Measurements from ENCODE around the gene HLA-DPB1. TPM values are rescaled to one million over a fixed set of nuclear protein-coding genes. Genes with fewer than 3 reads are reported as not detected.
"Not testable (repeated sequence)": the region's sequence is repeated elsewhere in the genome, so short reads cannot be mapped to it uniquely, and the experiment has no call there.

HLA-DPB1 gene
- total RNA-seq, 1 experiment from 2014 or later: 18.3 TPM

DNA sequence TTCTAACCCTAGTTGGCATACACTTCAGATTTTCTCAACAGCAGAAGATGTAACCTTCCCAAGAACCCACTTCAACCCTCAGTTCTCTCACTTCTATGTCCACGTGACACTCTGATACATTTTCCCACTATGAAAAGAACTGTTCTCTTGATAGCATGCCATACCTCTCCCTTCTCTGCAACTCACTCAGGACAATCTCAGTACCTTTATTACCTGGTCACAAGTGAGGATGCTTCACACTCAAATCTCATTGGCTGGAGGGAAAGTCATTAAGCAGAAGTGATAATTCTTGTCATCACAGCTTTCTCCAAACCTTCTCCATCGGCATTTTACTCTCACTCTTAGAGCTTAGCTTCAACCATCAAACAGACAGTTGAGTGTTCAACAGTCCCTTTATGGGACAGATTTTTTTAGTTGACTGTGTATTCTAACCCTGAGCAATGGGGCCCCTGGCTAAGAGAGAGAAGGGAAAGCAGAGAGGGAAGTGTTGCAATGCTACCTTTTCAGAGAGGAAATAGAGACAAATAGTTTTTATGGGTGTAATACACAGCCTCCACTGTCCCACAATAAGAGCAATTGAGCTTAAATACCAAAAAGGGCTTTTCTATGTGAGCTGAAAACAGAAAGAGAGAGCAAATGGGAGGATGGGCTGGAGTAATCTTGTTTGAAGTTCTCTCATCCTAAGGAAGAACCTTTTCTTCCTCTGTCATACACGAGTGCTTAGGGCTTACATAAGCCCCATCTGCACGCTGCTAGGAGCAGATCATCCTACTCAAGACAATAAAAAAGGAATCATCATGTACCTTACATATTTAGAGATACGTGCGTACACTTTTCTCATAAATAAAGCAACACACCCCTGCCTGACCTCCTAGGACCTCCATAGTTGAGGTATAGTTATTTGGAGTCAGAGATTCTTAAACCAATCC, 18.3 kb upstream of the HLA-DPB1 start:
- H3K4me3 Mint-ChIP-seq (ENCODE audit: low read depth, unreplicated experiment): no peak overlapping the region
- H3K27ac Mint-ChIP-seq (ENCODE audit: unreplicated experiment): no peak overlapping the region
- intact Hi-C loops (cut with micrococcal nuclease; ENCODE audit: unreplicated experiment): no loop called here
- peaks cover 3% of the 10 kb centered on the region for H3K9me3 Mint-ChIP-seq (ENCODE audit: low read depth, unreplicated experiment)
- no peaks in the 10 kb centered on the region for H3K36me3 Mint-ChIP-seq (ENCODE audit: insufficient read depth, unreplicated experiment)
- H3K4me1 Mint-ChIP-seq (ENCODE audit: low read depth, unreplicated experiment): peaks cover 11% of the 10 kb centered on the region
- peaks cover 57% of the 10 kb centered on the region for H3K27me3 Mint-ChIP-seq (ENCODE audit: unreplicated experiment)
- DNase-seq: no peak
- TF ChIP-seq, protein P1, sequence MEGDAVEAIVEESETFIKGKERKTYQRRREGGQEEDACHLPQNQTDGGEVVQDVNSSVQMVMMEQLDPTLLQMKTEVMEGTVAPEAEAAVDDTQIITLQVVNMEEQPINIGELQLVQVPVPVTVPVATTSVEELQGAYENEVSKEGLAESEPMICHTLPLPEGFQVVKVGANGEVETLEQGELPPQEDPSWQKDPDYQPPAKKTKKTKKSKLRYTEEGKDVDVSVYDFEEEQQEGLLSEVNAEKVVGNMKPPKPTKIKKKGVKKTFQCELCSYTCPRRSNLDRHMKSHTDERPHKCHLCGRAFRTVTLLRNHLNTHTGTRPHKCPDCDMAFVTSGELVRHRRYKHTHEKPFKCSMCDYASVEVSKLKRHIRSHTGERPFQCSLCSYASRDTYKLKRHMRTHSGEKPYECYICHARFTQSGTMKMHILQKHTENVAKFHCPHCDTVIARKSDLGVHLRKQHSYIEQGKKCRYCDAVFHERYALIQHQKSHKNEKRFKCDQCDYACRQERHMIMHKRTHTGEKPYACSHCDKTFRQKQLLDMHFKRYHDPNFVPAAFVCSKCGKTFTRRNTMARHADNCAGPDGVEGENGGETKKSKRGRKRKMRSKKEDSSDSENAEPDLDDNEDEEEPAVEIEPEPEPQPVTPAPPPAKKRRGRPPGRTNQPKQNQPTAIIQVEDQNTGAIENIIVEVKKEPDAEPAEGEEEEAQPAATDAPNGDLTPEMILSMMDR (IDR thresholded peaks at IDR 0.05; ENCODE audit: unreplicated experiment): no peak
- no TSS peak for BruUV-seq (replicated peaks)
- CTCF ChIA-PET: interaction anchor here (1.0 kb wide), 1 partner anchor 43 kb away, joined by 3 read pairs; no protein-coding TSS in a partner anchor

- H3K9me3 Mint-ChIP-seq (ENCODE audit: low read depth, unreplicated experiment): no peaks in the 10 kb centered on the region
- H3K27me3 Mint-ChIP-seq (ENCODE audit: unreplicated experiment): peaks cover 59% of the 10 kb centered on the region
- no peak overlapping the region for H3K27ac Mint-ChIP-seq (ENCODE audit: unreplicated experiment)
- no peak overlapping the region for H3K4me3 Mint-ChIP-seq (ENCODE audit: low read depth, unreplicated experiment)
- H3K36me3 Mint-ChIP-seq (ENCODE audit: insufficient read depth, unreplicated experiment): no peaks in the 10 kb centered on the region
- no TSS peak for BruUV-seq (replicated peaks)
- intact Hi-C loops (cut with micrococcal nuclease; ENCODE audit: unreplicated experiment): no loop called here
- TF ChIP-seq, protein P1 (IDR thresholded peaks at IDR 0.05; ENCODE audit: unreplicated experiment): no peak
- H3K4me1 Mint-ChIP-seq (ENCODE audit: low read depth, unreplicated experiment): peaks cover 11% of the 10 kb centered on the region
- no peak for DNase-seq
- CTCF ChIA-PET: interaction anchor here (0.7 kb wide), 1 partner anchor 12 kb away, joined by 3 read pairs; no protein-coding TSS in a partner anchor
Measured at GRCh38 chr6:33061987-33062386, 13.8 kb upstream of the HLA-DPB1 start.

GRCh38 chr6:33063435-33063834, 12.4 kb upstream of the HLA-DPB1 start:
- BruUV-seq (replicated peaks); intact Hi-C loops (cut with micrococcal nuclease; ENCODE audit: unreplicated experiment); H3K9me3 Mint-ChIP-seq (ENCODE audit: low read depth, unreplicated experiment); DNase-seq; H3K36me3 Mint-ChIP-seq (ENCODE audit: insufficient read depth, unreplicated experiment); CTCF ChIA-PET; H3K27ac Mint-ChIP-seq (ENCODE audit: unreplicated experiment); H3K4me3 Mint-ChIP-seq (ENCODE audit: low read depth, unreplicated experiment): not testable (repeated sequence)
- H3K27me3 Mint-ChIP-seq (ENCODE audit: unreplicated experiment): peaks cover 58% of the 10 kb centered on the region
- peaks cover 11% of the 10 kb centered on the region for H3K4me1 Mint-ChIP-seq (ENCODE audit: low read depth, unreplicated experiment)

GRCh38 chr6:33064723-33065122, 11.1 kb upstream of the HLA-DPB1 start:
- no peak for DNase-seq
- no peaks in the 10 kb centered on the region for H3K36me3 Mint-ChIP-seq (ENCODE audit: insufficient read depth, unreplicated experiment)
- intact Hi-C loops (cut with micrococcal nuclease; ENCODE audit: unreplicated experiment): no loop called here
- TF ChIP-seq, protein P1 (IDR thresholded peaks at IDR 0.05; ENCODE audit: unreplicated experiment): no peak
- no peak overlapping the region for H3K4me3 Mint-ChIP-seq (ENCODE audit: low read depth, unreplicated experiment)
- CTCF ChIA-PET: interaction anchor here (1.0 kb wide), 1 partner anchor 8 kb away, joined by 3 read pairs; the partner anchor contains the start of gene HLA-DPA1
- peaks cover 62% of the 10 kb centered on the region for H3K27me3 Mint-ChIP-seq (ENCODE audit: unreplicated experiment)
- peaks cover 11% of the 10 kb centered on the region for H3K4me1 Mint-ChIP-seq (ENCODE audit: low read depth, unreplicated experiment)
- H3K27ac Mint-ChIP-seq (ENCODE audit: unreplicated experiment): no peak overlapping the region
- no peaks in the 10 kb centered on the region for H3K9me3 Mint-ChIP-seq (ENCODE audit: low read depth, unreplicated experiment)
- no TSS peak for BruUV-seq (replicated peaks)
